Measurements from ENCODE around the gene EIF4E2. TPM values are rescaled to one million over a fixed set of nuclear protein-coding genes. Genes with fewer than 3 reads are reported as not detected.

Gene EIF4E2
- total RNA-seq, 1 experiment from 2014 or later = 97.8 TPM

DNA sequence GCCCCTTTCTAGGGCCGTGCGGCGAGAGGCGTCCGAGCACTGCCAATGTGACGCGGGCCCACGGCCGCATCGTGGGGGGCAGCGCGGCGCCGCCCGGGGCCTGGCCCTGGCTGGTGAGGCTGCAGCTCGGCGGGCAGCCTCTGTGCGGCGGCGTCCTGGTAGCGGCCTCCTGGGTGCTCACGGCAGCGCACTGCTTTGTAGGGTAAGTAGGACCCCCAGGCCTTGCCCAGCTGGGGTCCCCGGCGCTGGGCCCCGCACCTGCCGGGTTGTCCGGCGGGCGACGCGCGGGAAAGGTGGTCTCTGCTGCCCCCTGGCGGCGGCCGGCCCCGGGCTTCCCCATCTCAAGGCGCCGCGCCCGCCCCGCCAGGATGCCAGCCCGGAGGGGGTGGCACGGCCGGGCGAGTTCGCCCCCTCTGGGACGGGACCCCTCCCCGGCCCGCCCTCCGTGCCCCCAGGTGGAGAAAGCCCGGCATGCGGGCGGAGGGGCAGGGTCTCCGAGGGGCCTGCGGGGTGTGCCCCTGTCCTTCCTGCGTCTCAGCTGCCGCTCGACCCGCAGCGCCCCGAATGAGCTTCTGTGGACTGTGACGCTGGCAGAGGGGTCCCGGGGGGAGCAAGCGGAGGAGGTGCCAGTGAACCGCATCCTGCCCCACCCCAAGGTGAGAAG lies 28.4 kb upstream of the EIF4E2 start (continued):
- TF ChIP-seq ZNF138 (CRISPR knock-in tag; conservative IDR thresholded peaks at IDR 0.05) (no peak), NFATC4 (CRISPR knock-in tag; IDR thresholded peaks at IDR 0.05) (no peak), EMX1 (CRISPR knock-in tag; IDR thresholded peaks at IDR 0.05) (no peak), RORB (CRISPR knock-in tag; IDR thresholded peaks at IDR 0.05) (no peak), FOXP1 (CRISPR knock-in tag; IDR thresholded peaks at IDR 0.05; ENCODE audit: borderline replicate concordance) (no peak), IRF2 (CRISPR knock-in tag; IDR thresholded peaks at IDR 0.05; ENCODE audit: borderline replicate concordance, low read depth) (no peak), TEAD1 (CRISPR knock-in tag; IDR thresholded peaks at IDR 0.05) (no peak), PRRX2 (CRISPR knock-in tag; IDR thresholded peaks at IDR 0.05) (no peak), ZNF263 (CRISPR knock-in tag; IDR thresholded peaks at IDR 0.05; ENCODE audit: low read depth) (no peak)
- TF ChIP-seq, protein P1, sequence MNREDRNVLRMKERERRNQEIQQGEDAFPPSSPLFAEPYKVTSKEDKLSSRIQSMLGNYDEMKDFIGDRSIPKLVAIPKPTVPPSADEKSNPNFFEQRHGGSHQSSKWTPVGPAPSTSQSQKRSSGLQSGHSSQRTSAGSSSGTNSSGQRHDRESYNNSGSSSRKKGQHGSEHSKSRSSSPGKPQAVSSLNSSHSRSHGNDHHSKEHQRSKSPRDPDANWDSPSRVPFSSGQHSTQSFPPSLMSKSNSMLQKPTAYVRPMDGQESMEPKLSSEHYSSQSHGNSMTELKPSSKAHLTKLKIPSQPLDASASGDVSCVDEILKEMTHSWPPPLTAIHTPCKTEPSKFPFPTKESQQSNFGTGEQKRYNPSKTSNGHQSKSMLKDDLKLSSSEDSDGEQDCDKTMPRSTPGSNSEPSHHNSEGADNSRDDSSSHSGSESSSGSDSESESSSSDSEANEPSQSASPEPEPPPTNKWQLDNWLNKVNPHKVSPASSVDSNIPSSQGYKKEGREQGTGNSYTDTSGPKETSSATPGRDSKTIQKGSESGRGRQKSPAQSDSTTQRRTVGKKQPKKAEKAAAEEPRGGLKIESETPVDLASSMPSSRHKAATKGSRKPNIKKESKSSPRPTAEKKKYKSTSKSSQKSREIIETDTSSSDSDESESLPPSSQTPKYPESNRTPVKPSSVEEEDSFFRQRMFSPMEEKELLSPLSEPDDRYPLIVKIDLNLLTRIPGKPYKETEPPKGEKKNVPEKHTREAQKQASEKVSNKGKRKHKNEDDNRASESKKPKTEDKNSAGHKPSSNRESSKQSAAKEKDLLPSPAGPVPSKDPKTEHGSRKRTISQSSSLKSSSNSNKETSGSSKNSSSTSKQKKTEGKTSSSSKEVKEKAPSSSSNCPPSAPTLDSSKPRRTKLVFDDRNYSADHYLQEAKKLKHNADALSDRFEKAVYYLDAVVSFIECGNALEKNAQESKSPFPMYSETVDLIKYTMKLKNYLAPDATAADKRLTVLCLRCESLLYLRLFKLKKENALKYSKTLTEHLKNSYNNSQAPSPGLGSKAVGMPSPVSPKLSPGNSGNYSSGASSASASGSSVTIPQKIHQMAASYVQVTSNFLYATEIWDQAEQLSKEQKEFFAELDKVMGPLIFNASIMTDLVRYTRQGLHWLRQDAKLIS (CRISPR knock-in tag; IDR thresholded peaks at IDR 0.05; ENCODE audit: borderline replicate concordance) = no peak
- TF ChIP-seq, protein P2, sequence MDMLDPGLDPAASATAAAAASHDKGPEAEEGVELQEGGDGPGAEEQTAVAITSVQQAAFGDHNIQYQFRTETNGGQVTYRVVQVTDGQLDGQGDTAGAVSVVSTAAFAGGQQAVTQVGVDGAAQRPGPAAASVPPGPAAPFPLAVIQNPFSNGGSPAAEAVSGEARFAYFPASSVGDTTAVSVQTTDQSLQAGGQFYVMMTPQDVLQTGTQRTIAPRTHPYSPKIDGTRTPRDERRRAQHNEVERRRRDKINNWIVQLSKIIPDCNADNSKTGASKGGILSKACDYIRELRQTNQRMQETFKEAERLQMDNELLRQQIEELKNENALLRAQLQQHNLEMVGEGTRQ (CRISPR knock-in tag; IDR thresholded peaks at IDR 0.05) = no peak

DNA sequence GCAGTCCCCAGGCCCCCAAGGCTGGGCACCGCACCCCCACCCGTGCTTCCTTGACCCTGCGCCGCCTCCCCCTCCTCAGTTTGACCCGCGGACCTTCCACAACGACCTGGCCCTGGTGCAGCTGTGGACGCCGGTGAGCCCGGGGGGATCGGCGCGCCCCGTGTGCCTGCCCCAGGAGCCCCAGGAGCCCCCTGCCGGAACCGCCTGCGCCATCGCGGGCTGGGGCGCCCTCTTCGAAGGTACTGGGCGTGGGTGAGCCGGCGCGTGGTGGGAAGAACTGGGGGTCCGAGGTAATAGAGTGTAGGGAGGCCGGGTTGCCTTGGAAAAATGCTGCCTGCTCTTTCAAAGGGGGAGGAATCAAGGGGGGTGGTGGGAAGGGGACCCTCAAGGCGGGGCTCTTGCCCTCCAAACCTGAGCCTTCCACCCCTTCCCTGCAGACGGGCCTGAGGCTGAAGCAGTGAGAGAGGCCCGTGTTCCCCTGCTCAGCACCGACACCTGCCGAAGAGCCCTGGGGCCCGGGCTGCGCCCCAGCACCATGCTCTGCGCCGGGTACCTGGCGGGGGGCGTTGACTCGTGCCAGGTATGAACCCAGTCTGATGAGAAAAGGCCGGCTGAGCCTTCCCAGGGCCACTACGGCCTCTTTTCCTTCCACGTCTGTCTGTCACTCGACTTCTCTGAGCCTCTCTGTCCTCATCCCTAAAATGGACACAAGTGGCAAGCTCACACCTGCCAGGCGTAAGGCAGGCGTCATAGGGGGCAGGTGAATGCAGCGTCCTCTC lies 27.7 kb upstream of the EIF4E2 start:
- no peak overlapping the region for H3K27ac Mint-ChIP-seq
- no peaks in the 10 kb centered on the region for H3K36me3 Mint-ChIP-seq
- no peaks in the 10 kb centered on the region for H3K9me3 Mint-ChIP-seq
- ATAC-seq (no peak), DNase-seq (ENCODE audit: low spot score) (no peak)
- peak overlapping the region; percentile 52 for H3K4me3 Mint-ChIP-seq
- H3K4me1 Mint-ChIP-seq = peaks cover 6% of the 10 kb centered on the region; the same call in 1 of the 2 replicates
- peaks cover 41% of the 10 kb centered on the region for H3K27me3 Mint-ChIP-seq (ENCODE audit: low read depth)
- CTCF ChIA-PET = interaction anchor here (0.6 to 6.5 kb wide), 42 partner anchors 8 to 622 kb away, joined by 3 to 104 read pairs (median 6); partner anchors contain the start of genes CHRNG, ECEL1, EIF4E2 and NPPC
- POLR2A ChIA-PET = interaction anchor here (0.8 to 1.7 kb wide), 2 partner anchors 21 to 28 kb away, joined by 3 to 4 read pairs; partner anchors contain the start of genes EIF4E2 and TIGD1
- TF ChIP-seq, protein P3, sequence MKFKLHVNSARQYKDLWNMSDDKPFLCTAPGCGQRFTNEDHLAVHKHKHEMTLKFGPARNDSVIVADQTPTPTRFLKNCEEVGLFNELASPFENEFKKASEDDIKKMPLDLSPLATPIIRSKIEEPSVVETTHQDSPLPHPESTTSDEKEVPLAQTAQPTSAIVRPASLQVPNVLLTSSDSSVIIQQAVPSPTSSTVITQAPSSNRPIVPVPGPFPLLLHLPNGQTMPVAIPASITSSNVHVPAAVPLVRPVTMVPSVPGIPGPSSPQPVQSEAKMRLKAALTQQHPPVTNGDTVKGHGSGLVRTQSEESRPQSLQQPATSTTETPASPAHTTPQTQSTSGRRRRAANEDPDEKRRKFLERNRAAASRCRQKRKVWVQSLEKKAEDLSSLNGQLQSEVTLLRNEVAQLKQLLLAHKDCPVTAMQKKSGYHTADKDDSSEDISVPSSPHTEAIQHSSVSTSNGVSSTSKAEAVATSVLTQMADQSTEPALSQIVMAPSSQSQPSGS (CRISPR knock-in tag; IDR thresholded peaks at IDR 0.05; ENCODE audit: borderline replicate concordance, low read depth) = no peak
- TF ChIP-seq ZNF121 (CRISPR knock-in tag; IDR thresholded peaks at IDR 0.05) (no peak), ATF1 (CRISPR knock-in tag; IDR thresholded peaks at IDR 0.05) (no peak)
- TF ChIP-seq, protein P4, sequence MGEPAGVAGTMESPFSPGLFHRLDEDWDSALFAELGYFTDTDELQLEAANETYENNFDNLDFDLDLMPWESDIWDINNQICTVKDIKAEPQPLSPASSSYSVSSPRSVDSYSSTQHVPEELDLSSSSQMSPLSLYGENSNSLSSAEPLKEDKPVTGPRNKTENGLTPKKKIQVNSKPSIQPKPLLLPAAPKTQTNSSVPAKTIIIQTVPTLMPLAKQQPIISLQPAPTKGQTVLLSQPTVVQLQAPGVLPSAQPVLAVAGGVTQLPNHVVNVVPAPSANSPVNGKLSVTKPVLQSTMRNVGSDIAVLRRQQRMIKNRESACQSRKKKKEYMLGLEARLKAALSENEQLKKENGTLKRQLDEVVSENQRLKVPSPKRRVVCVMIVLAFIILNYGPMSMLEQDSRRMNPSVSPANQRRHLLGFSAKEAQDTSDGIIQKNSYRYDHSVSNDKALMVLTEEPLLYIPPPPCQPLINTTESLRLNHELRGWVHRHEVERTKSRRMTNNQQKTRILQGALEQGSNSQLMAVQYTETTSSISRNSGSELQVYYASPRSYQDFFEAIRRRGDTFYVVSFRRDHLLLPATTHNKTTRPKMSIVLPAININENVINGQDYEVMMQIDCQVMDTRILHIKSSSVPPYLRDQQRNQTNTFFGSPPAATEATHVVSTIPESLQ (CRISPR knock-in tag; IDR thresholded peaks at IDR 0.05) = no peak

Data from WTC11 (cell line).